ENCODE data around the gene PLK5.
A peak's percentile ranks its signal among the peaks of the same experiment; 100 is the strongest.

GRCh38 chr19:1490311-1491113, 33.4 kb upstream of the PLK5 start, which contains the start of gene PCSK4:
- peak in 1 of 6 experiments; percentile 7 for TF ChIP-seq CTCF (IDR thresholded peaks at IDR 0.05)
- TF ChIP-seq POLR2A (IDR thresholded peaks at IDR 0.05) = peak in 1 of 2 donors; percentile 27
